RPMI8226 (cell line): ENCODE data around the gene DSTYK.
A peak's percentile ranks its signal among the peaks of the same experiment; 100 is the strongest.

Source experiments
- DNase-seq: peaks from one replicate; pipeline ENCODE4 v3.0.0-alpha.2; 2015

Gene DSTYK

DNA sequence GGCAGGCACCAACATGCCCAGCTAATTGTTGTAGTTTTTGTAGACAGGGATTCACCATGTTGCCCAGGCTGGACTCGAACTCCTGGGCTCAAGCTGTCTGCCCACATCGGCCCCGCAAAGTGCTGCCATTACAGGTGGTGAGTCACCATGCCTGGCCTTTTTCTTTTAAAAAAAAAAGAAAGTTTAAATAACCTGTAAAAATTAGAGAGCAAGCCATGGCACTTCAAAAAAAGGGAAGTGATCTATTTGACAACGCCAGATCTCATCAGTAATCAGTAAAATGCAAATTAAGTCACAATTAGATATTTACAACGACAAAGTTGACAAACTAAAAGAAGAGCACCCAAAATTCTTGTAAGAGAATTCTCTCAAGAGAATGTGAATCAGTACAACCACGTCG is 86.8 kb downstream of the DSTYK start:
- peak; percentile 70 for DNase-seq

DNA sequence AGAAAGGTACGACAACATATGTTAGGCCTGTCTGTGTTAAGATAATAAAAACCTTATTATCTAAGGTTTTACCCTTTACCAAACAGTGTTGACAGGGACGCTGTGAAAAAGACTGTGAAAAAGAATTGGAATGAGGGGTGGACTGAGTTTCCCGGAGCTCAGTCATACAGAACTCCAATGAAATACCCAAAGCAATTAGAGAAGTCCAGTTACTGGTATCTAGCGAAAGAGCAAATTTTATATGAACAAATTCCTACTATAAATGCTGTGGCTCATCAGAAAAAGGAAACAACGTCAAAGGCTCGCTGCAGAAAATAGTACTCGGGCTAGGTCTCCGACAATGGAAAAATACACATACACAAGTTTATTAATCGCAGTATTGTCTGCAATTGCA is 89.0 kb downstream of the DSTYK start:
- no peak for DNase-seq

DNA sequence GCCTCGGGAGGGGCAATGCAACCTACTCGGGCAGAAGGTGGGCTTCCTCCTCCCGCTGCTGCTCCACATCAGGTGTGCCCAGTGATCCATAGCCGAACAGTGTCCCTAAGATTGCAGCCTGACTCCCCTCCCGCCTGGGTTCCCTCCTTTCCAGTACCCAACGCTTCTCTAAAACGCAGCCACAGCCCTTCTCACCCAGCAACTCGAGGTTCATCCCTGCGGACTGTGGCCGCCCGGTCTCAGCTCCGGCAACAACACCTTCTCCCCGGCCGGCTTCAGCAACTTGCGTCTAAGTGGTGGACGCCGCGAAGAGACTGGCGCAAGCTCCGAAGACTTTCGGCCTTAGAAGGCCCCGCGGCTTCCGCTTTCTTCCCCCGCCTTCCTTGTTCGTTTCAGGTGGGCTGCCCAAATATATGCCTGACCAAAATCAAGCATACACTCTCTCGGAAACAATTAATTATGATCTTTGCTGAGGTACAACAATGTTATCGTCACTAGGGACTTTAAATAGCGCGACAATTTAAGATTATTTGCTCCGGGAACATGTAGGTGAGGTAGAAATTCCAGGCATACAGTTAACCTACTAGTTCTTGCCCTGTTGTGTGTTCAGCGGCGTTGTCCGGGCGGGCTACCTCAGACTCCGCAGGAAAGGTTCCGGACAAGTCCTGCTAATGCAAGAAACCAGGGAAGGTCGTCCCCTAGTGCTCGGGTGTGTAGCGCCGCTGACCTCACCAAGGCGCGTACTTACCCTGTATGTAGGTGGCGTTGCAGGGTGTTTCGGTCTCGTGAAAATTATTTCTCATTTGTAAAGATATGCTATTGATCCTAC is 89.6 kb downstream of the DSTYK start, which contains the start of gene RBBP5:
RBBP5 (minus strand) TSS at position 319 of the 829 bp plus-strand sequence; CDS start at position 214, 105 bp downstream.
- DNase-seq: peak; percentile 99

DNA sequence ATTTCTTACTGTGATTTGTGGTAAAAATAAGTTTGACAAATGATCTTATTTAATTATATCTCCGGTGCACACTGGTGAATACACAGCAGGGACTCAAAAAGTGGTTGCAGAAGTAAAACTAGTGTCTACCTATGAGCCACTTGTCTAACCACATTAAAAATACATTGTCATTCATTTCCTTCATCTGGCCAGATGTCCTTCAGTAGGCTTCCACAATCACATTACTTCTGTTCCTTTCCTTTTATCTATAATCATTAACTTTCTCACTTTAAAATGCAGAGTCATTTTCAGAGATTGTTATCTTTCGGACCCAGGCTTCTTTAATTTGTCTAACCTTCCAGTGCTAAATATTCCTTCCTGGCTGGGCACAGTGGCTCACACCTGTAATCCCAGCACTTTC is 92.8 kb downstream of the DSTYK start:
- DNase-seq: no peak

DNA sequence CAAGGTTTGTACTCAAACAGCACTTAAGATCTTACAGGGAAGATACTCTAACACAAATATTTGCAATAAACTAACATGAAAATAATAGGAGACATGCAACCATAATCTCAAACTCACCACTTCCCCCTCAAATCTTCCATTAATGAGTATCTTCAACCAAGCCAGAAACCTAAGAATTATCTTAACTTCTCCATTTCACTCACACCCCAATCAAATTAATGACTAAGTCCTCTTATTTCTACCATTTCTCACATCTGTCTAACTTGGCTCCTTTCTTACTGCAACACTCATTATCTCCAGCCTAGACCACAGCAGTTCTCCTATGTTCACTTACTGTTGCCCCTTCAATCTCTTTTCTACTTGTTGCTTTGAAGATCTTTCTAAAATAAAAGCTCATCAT is 100.1 kb downstream of the DSTYK start:
- no peak for DNase-seq

DNA sequence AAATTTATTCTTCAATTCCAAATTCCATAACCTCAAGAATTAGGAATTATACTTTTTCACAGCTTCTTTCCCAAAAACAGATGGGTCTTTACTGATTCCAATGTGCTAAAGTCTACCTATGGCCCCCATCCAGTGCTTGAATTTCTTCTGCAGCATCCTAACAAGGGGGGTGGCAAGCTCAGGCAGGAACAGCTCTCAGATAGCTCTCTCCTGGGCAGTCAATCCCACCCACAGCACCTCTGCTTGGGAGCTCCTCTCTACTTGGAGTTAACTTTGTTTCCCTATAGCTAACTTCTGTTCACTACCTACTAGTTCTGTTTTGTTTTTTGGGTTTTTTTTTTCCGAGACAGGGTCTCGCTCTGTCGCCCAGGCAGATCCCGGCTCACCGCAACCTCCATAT is 101.8 kb downstream of the DSTYK start:
- DNase-seq: no peak

DNA sequence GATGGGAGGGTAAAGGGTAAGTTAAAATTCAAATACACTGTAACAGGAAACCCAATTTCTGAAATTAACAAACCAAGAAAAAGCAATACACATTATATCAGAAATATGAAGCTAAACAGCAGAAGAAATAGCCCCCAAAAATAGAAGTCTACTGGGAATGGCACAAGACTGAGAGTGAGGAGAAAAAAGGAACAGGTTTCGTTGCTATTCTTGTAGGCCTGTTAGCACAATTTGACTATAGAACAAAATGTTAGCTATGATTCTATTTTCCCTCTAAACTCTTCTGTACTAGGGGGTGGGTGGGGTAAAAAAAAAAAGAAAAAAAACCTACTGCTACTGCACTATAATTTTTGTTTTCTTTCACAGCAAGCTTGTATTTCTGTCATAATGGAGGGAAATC is 102.2 kb downstream of the DSTYK start:
- DNase-seq: no peak

DNA sequence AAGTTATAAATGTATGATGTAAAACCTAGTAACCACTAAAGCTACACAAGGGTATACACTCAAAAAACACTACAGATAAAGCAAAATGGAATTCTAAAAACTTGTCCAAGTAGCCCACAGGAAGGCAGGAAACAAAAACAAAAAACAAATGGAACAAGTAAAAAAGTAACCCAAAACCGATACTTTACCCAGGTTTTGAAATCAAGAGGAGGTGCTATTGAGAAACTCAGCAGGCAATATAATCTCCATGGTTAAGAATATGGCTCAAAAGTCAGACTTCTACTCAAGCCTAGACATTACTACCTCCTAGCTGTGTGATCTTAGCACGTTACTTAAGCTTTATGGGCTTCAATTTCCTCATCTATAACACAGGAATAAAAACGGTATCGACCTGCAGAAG is 103.0 kb downstream of the DSTYK start:
- no peak for DNase-seq

DNA sequence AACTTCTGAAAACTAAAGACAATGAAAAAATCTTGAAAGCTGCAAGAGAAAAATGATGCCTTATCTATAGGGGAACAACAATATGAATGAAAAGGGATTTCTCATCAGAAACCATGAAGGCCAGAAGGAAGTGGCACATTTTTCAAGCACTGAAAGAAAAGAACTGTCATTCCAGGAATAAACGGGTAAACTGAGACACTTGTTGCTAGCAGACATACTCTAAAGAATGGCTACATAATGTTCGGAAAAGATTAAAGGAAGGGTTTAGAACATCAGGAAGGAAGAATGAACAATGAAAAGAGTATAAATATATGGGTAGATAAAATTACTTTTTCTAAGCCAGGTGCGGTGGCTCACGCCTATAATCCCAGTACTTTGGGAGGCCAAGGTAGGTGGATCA is 104.2 kb downstream of the DSTYK start:
- DNase-seq: no peak

DNA sequence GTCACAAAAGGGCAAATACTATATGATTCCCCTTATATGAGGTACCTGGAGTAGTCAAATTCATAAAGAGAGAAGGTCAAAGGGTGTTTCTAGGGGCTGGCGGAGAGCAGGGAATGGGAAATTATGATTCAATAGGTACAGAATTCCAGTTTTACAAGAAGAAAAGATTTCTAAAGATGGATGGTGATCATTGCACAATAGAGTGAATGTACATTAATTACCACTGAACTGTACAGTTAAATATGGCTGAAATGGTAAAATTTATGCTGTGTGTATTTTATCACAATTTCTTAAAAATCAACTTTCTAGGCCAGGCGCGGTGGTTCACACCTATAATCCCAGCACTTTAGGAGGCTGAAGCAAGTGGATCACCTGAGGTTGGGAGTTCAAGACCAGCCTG is 109.1 kb downstream of the DSTYK start:
- no peak for DNase-seq

DNA sequence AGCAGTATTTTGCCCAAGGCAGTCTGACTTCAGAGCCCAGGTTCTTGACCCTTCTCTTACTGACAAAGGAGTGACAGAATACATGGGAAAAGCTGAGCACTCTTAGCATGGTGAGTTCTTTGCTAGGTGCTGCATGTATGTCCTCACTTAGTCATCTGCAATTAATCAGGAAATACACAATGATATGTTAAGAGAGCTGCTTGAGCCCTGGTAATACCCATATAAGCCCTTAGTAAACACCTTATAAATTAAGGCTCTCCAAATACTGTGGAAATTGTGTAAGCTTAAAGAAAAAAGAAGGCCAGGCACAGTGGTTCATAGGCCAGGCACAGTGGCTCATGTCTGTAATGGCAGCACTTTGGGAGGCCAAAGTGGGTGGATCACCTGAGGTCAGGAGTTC is 113.3 kb downstream of the DSTYK start:
- no peak for DNase-seq

DNA sequence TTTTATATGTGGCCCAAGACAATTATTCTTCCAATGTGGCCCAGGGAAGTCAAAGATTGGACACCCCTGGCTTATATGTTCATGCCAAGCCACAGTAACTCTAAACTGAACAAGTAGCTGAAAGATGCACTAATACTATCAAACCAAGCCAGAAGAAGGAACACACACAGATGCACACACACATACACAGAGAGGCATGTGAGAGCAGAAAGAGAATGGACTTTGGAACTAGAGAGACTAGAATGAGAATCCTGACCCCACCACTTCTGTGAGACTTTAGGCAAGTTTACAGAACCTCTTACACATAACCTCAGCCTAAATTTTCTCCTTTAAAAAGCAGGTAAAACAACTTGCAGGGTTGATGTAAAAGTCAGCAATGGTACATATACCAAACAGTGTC is 116.1 kb downstream of the DSTYK start:
- no peak for DNase-seq
